Right lobe of liver (tissue), 6 donors: ENCODE data around the gene IP6K3. TPM values are rescaled to one million over a fixed set of nuclear protein-coding genes. Genes with fewer than 3 reads are reported as not detected.

Source experiments
- ATAC-seq, 4 donors: fragments of 200-7000 bp; cut with Tn5 transposase; one replicate each; pipeline ENCODE4 v1.9.1; 2020; ENCODE audit warnings: mild to moderate bottlenecking in 4 of 4, moderate library complexity in 4 of 4
- DNase-seq, 3 donors: peaks; one replicate each; pipeline ENCODE4 v3.0.0-alpha.2; 2020
- H3K27ac ChIP-seq, 3 donors: fragments of 200-600 bp; one replicate each; pipeline ENCODE4 v1.8.0; 2022
- H3K27me3 ChIP-seq, 2 donors: fragments of 200-600 bp; one replicate each; pipeline ENCODE4 v1.8.0; 2022
- H3K36me3 ChIP-seq, 4 donors: fragments of 200-600 bp; sonication (generic) in 1 of 4; one replicate each; pipeline versions ENCODE4 v1.5.1 to v1.8.0; 2017 to 2022; ENCODE audit warnings: control low read depth in 1 of 4
- H3K4me1 ChIP-seq, 4 donors: fragments of 200-600 bp; sonication (generic) in 1 of 4; one replicate each; pipeline versions ENCODE4 v1.5.1 to v1.8.0; 2017 to 2022; ENCODE audit warnings: control low read depth in 1 of 4
- H3K4me3 ChIP-seq, 3 donors: fragments of 200-600 bp; one replicate each; pipeline ENCODE4 v1.8.0; 2022
- H3K9me3 ChIP-seq, 4 donors: fragments of 200-600 bp; sonication (generic) in 1 of 4; one replicate each; pipeline versions ENCODE4 v1.5.1 to v1.8.0; 2017 to 2022; ENCODE audit warnings: control low read depth in 1 of 4
- POLR2A ChIP-seq: fragments of 450-650 bp; IDR thresholded peaks from one replicate; pipeline ENCODE4 v1.6.1; 2017; ENCODE audit warnings: antibody characterized with exemption, mild to moderate bottlenecking
- whole genome bisulfite sequencing: methylation state at CpG from one replicate; pipeline ENCODE4 v1.1.6; 2018; ENCODE audit warnings: low coverage, low lambda C conversion rate; ENCODE audit not compliant: insufficient coverage; ENCODE audit errors: missing lambda C conversion rate; 5-methylcytosine and 5-hydroxymethylcytosine counted together
- intact Hi-C, 2 donors: fragments of 100-400 bp; cut with DNase I; formaldehyde crosslinking; loops; one replicate each; pipeline versions ENCODE4 v1.11.2 to v1.14.1; 2022
- total RNA-seq, 6 experiments: library from RNA; depleted of rRNA in 2 of 6; stranded (reverse); fragments of >200 nt in 2 of 6; fragmentation: NEBNext Ultra II Directional in 3 of 6; extraction: Animal tissue kit (Norgen Biotek cat#: 25700) in 3 of 6; gene quantifications; one replicate each; pipeline versions ENCODE4 v1.1.0 to v1.2.4, GENCODE V29; 2016 to 2023
- TF ChIP-seq, protein P1 (sequence below), 4 donors: fragments of 200-600 bp in 3 of 4; fragments of 450-650 bp in 1 of 4; IDR thresholded peaks; one replicate each; pipeline versions ENCODE4 v1.5.1 to v1.8.0; 2016 to 2022; ENCODE audit warnings: antibody characterized with exemption in 4 of 4, mild to moderate bottlenecking in 2 of 4
- donor health status: DM: no; HTN: yes; CAD: no.
- donor health status: DM: no; HTN: no; CAD: no.
- donor health status: DM: no; HTN: no; CAD: no.
- donor health status: DM: no; HTN: yes; CAD: no.
- donor health status: DM: no; HTN: yes; CAD: no.

IP6K3 gene
- total RNA-seq, 6 experiments from 2014 or later = 4.8 to 28.0 (median 9.7) TPM

DNA sequence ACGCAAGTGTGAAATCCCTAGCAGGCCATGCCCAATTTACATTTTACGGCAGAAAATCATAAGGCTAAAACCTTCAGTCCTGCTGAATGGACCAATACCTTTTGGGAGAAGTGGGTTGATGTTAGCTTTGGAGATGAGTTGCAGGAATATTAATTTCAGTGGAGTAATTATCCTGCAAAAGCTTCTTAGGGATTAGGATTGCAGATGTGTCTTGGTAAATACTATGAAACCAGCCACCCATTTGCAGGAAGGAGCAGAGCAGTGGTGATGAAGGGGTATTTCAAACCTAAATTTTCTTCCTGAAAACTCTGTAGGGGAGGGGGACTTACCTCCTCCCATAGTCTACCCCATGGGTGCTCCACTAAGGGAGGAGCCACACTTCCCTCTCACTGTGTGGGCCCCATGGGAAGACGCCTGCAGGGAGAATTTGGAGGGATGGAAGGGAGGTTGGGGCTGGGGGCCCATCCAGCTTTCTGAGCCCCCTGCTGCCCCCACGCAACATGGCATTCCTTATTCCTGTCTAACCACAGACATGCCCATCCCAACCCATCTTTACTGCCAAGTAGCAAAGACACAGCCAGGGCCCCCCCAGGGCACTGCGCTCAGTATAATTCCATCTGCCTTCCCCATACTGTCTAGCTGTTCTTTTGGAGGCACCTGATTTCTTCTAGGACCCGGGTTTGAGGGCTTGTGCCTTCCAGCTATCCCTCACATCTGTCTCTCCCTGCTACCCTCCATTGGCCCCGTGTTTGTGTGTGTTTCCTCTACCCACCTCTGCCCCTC is 20.6 kb downstream of the IP6K3 start:
- Histone ChIP-seq H3K27ac (no peak overlapping the region), H3K4me3 (no peak overlapping the region), H3K4me1 (peaks cover 0 to 19% (median 0%) of the 10 kb centered on the region in 4 donors), H3K36me3 (no peaks in the 10 kb centered on the region), H3K27me3 (no peaks in the 10 kb centered on the region), H3K9me3 (no peaks in the 10 kb centered on the region)
- ATAC-seq (no peak), DNase-seq (peak in 1 of 3 donors; percentile 13)
- TF ChIP-seq, protein P1, sequence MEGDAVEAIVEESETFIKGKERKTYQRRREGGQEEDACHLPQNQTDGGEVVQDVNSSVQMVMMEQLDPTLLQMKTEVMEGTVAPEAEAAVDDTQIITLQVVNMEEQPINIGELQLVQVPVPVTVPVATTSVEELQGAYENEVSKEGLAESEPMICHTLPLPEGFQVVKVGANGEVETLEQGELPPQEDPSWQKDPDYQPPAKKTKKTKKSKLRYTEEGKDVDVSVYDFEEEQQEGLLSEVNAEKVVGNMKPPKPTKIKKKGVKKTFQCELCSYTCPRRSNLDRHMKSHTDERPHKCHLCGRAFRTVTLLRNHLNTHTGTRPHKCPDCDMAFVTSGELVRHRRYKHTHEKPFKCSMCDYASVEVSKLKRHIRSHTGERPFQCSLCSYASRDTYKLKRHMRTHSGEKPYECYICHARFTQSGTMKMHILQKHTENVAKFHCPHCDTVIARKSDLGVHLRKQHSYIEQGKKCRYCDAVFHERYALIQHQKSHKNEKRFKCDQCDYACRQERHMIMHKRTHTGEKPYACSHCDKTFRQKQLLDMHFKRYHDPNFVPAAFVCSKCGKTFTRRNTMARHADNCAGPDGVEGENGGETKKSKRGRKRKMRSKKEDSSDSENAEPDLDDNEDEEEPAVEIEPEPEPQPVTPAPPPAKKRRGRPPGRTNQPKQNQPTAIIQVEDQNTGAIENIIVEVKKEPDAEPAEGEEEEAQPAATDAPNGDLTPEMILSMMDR (IDR thresholded peaks at IDR 0.05) = no peak
- no peak for TF ChIP-seq POLR2A
- intact Hi-C loops = no loop called here
- WGBS = 88% methylated on average over 6 of the region's 7 CpGs

- Histone ChIP-seq H3K27me3 (no peaks in the 10 kb centered on the region), H3K27ac (no peak overlapping the region), H3K4me1 (peaks cover 0 to 23% (median 0%) of the 10 kb centered on the region in 4 donors), H3K36me3 (no peaks in the 10 kb centered on the region), H3K9me3 (no peaks in the 10 kb centered on the region), H3K4me3 (no peak overlapping the region)
- TF ChIP-seq, protein P1 (IDR thresholded peaks at IDR 0.05) = no peak
- no peak for TF ChIP-seq POLR2A
- WGBS = no CpG with 5 or more reads among the region's 14 CpGs
- ATAC-seq (no peak), DNase-seq (peak in 1 of 3 donors; percentile 44)
- intact Hi-C loops = no loop called here
Observed at GRCh38 chr6:33725222-33725621, 21.5 kb downstream of the IP6K3 start.

- no peak overlapping the region for H3K4me3 ChIP-seq
- no peaks in the 10 kb centered on the region for H3K9me3 ChIP-seq
- TF ChIP-seq POLR2A = no peak
- TF ChIP-seq, protein P1 (IDR thresholded peaks at IDR 0.05) = no peak
- 82% methylated on average over 11 of the region's 13 CpGs for WGBS
- H3K27ac ChIP-seq = no peak overlapping the region
- H3K36me3 ChIP-seq = no peaks in the 10 kb centered on the region
- H3K4me1 ChIP-seq = peaks cover 0 to 23% (median 0%) of the 10 kb centered on the region in 4 donors
- no peaks in the 10 kb centered on the region for H3K27me3 ChIP-seq
- intact Hi-C loops = no loop called here
- DNase-seq (peak in 1 of 3 donors; percentile 64), ATAC-seq (peak in 1 of 4 donors; percentile 34)
Observed at GRCh38 chr6:33724102-33725023, 22.3 kb downstream of the IP6K3 start.

- intact Hi-C loops = no loop called here
- H3K27ac ChIP-seq = no peak overlapping the region
- ATAC-seq (no peak), DNase-seq (no peak)
- no peak overlapping the region for H3K4me3 ChIP-seq
- no peak for TF ChIP-seq POLR2A
- TF ChIP-seq, protein P1 (IDR thresholded peaks at IDR 0.05) = no peak
- WGBS = 47% methylated on average over 3 of the region's 3 CpGs
- H3K9me3 ChIP-seq = no peaks in the 10 kb centered on the region
- H3K4me1 ChIP-seq = peaks cover 0 to 23% (median 0%) of the 10 kb centered on the region in 4 donors
- H3K36me3 ChIP-seq = no peaks in the 10 kb centered on the region
- H3K27me3 ChIP-seq = no peaks in the 10 kb centered on the region
Observed at GRCh38 chr6:33723371-33724085, 23.2 kb downstream of the IP6K3 start.
